NCI-H2081 treated with DMSO at 0.1 percent for 48 hours (cell line): ENCODE data around the gene PCLAF.
A peak's percentile ranks its signal among the peaks of the same experiment; 100 is the strongest.
"Not testable (repeated sequence)": the region's sequence is repeated elsewhere in the genome, so short reads cannot be mapped to it uniquely, and the experiment has no call there.

Experiments used
- DNase-seq: peaks from one replicate; lab custom pipeline; 2025; lab: John Stamatoyannopoulos, UW

Gene PCLAF

DNA sequence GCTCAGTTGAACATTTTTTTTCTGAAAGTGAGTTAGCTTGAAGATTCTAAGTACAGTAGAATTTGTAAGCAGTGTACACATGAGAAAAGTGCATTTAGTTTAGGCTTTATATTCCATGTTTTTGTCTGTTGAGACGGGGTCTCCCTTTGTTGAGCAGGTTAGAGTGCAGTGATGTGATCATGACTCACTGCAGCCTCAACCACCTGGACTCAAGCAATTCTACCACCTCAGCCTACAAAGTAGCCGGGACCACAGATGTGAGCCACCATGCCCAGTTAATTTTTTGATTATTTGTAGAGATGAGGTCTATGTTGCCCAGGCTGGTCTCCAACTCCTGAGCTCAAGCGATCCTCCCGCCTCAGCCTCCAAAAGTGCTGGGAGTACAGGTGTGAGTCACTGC lies 20.0 kb downstream of the PCLAF start:
- DNase-seq = no peak

DNA sequence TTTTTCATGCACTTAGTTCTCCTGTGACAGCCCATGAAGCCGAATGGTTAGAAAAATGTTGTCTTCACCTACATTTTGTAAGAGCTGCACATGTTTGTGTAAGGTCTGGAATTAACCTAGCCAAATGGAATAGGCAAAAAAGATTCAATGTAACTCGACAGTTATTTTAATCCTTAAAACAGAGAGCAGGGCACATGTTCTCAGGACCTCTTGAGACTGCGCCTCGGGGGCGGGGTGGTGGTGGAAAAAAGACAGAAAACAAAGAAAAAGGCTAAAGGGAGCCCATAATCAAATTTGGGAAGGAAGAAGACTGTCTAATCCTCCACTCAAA lies 24.6 kb downstream of the PCLAF start:
- no peak for DNase-seq

DNA sequence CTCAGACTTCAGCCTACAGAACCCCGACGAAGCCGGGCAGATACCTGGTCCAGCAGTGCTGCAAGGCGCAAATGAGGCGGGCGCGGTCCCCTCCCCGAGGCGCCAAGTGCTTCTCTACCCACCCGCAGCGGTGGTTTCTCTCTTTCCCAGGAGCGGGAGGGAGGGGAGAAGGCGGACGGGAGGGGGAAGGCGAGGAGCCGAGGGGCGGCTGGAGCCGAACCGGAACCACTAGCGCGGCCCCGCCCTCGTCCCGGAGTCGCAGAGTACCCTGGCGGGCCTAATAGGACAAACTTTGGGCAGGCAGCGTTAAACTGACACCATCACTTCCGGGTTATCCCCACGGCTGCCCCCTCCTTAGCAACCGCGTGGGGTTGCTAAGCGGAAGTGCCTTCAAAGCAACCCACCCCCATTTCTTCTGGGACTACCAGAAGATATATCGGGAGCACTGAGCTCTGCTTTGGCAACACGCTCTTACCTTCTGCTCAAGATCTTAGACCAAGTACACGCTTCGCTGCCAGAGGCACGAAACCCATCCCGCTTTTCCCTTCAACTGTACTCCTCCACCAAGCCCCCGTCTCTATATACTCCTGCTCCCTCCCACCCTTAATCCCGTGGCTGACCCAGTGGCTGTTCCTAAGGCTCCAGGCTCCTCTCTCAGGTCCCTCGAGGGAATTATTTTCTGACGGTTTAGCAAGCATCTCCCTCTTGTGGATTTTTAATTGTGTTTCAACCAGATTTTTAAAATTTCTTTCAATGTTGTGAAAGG lies 25.1 kb downstream of the PCLAF start, which contains the start of gene CSNK1G1:
Gene CSNK1G1 (minus strand): TSS at position 230 of the 766 bp plus-strand sequence. CDS start 55,674 bp downstream, outside the sequence.
- peak; percentile 81 for DNase-seq

DNA sequence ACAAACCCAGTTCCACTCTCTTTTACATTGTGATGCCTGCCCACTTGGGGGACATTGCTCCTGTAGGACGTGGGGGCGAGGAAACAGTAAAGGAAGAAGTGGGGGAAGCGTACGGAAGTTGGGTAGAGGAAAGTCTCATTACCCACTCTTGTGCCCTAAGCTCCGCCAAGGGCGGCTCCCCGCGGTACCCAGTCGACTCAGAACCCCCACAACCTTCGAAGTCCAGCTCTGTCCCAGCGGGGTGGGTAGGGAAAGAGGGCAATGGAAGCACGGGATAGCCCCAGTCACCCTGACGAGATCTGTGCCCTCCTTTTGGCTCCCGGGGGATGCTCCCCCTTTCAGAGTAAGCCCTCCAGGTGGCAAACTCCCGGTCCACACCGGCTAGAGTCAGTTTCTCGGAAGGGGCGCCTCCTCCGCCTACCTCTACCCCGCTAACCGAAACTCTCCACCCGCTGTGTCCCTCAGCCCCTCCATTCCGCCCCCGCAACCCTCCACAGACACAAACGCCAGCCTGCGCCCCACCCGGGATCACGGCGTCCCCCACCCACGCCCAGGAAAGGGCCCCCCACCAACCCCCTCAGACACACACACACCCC lies 25.8 kb downstream of the PCLAF start:
- no peak for DNase-seq

DNA sequence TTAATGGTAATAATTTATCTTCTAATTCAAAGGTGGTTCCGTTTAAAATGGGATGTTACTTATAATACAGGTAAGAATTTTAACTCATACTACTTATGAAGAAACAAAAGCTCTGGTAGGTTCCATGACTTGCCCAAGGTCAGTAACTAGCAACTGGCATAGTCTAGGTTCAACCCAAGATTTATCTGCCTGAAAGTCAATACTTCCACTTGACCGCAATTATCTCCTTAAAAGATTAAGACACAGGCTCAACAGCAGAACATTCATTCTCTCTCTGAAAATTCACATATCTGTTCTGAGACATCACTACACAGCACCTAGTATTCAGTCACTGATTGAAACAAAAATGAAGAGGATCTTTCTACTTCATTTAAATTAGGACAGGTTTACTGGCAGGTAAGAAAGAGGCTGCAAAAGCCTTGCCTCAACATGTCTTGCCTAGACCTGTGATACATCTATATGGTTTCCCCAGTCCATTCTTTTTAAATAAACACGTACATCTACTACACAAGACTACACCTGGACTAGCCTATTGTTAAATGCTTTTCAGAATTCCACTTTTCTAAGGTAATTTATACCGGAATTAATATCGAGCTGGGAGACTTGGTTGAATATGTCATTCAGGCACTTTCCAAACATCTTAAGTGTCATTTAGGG lies 26.4 kb downstream of the PCLAF start:
- no peak for DNase-seq

DNA sequence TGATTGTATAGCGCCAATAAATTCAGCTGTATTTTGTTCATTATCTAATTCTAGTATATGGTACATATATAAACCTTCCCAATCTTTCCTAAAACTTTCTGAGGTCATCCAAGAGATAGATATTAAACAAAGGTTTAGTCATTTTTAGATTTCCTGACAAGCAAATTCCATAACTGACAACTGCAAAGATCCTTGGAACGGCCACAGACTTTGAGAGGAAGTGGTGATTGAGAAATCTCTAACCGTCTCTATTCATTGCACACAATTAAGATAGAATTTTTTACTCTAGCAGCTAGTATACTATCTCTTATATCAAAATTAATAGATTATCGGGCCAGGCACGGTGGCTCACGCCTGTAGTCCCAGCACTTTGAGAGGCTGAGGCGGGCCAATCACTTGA lies 30.0 kb downstream of the PCLAF start:
- no peak for DNase-seq

DNA sequence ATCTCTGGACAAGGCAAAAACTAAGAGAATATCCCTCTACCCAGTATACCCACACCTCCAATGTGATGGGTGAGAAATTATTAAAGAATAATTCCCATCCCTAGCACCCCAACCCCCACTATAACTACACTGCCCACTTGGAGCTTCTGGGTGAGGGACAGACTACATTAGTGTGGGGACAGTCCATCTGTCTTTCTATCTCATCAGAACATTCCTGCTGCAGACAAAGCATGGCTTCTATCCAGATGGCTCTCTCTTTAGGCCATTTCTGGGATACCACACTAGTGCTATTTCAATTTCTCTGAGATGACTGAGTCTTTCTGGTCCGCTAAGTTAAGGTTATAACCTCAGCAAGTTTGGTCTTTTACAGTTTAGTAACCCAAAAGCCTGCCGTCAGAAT lies 31.9 kb downstream of the PCLAF start:
- no peak for DNase-seq

DNA sequence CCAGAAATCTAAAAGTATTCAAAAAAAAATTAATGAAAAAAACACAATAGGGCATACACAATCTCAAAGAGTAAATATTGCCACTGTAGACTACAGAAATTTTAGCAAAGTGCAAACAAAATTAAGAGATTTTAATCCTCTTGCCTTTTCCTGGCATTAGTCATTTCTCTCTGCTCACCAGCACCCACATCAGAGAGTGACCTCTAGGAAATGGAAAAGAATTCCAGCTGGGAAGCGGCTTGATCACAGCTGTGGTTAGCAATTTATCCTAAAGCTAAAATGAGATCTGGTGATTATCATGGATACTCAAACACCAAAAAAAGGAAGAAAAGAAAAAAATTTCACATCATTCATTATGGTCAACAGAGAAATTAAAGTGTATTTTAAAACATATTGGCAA lies 32.8 kb downstream of the PCLAF start:
- no peak for DNase-seq

DNA sequence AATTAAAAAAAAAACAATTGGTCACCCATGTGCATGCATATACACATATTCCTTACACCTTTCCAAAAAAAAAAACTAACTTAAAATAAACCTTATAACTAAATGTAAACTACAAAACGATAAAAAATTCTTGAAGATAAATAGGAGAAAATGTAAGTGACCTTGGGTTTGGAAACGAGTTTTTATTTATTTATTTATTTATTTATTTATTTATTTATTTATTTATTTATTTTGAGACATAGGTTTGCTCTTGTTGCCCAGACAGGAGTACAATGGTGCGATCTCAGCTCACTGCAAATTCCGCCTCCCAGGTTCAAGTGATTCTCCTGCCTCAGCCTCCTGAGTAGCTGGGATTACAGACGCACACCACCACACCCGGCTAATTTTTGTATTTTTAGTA lies 35.0 kb downstream of the PCLAF start:
- DNase-seq = not testable (repeated sequence)

DNA sequence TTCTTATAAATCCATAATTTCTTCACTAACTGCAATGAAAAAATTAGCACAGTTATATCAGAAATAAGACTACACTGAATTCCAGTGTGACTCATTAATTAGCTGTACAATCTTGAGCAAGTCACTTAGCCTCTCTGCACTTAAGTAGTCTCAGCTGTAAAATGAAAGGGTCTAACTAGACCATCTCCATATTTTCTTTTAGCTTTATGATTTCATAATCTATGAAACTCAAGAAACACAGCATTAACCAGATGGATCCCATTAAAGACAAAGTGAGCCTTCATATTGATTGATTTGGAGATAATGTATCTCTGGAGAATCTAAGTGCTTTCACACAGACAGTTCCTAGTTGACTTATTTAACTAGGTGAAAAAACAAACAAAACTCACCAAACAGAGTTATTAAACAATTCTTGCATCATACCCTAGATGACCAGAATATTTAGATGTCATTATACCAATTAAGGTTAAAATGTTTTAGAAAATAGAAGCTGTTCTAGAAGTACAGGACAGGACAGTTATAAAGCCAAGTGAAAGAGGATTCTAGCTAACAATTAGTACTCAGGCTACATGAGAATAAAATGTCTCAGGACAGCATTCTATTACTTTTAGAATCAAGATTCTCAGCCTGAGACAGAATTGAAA lies 36.5 kb downstream of the PCLAF start:
- DNase-seq = no peak

DNA sequence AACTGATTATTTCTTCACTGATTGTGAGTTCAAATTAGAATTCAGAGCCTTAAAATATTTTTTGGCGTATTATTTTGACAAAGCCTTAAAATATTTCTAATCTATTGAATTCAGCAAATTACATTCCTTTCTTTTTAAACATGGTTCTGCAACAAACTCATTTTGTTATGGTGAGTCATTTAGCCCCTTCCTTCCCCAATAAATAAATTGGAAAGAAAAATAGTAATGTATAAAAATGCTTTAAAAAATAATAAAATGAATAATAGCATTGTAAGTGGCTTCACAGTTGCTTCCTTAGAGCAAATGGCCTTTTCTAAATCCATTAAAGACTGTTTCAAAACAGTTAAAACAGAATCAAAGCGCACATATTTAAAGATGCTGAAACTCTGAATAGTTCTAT lies 37.4 kb downstream of the PCLAF start:
- DNase-seq = no peak

DNA sequence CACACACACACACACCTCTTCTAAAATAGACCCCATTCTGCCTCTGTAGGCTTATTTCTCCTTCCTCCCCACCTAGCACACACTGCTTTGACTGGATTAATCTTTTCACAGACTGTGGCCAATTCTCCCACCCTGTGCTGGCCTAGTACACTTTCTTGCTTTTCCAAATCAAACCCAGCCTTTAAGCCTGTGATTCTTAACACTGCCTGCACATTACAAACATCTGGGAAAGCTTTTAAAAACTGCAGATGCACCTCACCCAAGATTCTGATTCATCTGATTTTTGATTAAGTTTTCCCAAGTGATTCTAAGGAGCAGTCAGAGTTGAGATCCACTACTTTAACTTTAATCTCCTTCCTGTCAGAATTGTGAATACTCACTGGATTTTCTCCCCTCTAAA lies 38.0 kb downstream of the PCLAF start:
- no peak for DNase-seq

DNA sequence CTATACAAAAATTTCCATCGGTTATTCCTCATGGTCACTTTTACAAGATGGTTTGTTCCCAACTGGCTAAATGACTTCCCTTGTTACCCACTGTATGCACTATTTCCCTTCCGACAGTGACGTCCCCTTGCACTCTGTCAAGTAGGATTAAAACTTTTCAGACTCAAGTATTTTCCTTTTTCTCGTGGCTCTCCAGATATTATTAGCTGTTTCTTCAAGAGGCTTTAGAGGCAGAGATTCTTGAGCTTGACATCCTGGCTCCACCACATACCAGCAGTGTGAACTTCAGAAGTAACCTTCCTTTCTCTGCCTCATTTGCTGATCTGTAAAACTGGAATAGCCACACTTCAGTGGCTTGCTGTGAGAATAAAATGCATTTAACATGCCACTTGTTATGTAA lies 39.3 kb downstream of the PCLAF start:
- DNase-seq = no peak

DNA sequence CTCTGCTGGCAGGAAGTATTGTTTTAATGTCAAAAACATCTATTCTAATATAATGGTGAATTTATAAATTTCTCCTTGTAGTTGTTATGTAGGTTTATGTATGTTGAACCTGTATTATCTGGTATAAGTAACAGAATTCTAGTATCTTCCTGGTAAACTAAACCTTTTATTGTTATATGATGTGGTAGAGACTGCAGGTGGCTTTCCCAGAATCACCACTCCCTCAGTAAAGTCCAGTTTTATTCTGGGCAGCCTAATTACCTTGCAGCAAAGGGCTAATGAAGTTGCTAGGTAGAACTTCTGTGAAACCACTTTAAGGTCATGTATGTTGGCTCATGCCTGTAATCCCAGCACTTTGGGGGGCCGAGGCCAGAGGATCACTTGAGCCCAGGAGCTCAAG lies 40.9 kb downstream of the PCLAF start:
- DNase-seq = no peak

DNA sequence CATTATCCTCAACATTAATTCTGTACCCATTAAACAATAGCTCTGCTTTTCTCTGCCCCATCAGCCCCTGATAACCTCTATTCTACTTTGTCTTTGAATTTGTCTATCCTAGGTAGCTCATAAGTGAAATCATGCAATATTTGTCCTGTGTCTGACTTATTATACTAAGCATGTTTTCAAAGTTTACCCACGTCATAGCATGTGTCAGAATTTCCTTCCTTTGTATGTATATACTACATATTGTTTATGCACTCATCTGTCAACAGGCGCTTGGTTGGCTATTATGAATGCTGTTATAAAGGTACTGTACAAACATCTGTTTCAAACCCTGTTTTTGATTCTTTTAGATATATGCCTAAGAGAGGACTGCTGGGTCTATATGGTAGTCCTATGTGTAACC lies 43.5 kb downstream of the PCLAF start:
- DNase-seq = no peak

DNA sequence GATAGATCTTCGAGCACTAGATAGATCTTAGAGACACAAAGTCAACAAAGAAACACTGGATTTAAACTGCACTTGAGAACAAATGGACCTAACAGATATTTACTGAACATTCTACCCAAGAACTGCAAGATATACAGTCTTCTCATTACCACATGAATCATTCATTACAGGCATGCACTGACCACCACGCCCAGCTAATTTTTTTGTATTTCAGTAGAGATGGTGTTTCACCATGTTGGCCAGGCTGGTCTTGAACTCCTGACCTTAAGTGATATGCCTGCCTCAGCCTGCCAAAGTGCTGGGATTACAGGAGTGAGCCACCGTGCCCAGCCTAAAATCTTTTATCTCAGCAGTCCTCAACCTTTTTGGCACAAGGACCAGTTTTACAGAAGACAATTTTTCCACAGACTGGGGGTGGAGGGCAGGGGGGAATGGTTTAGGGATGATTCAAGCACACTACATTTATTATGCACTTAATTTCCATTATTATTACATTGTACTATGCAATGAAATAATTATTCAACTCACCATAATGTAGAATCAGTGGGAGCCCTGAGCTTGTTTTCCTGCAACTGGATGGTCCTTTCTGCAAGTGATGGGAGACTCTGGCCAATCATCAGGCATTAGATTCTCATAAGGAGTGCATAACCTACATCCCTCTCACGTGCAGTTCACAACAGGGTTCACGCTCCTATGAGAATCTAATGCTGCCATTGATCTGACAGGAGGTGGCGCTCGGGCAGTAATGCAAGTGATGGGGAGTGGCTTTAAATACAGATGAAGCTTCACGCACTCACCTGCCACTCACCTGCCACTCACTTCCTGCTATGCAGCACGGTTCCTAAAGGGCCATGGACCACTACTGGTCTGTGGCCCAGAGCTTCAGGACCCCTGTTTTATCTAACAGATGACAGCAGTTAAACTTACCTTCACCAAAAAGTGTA lies 47.0 kb downstream of the PCLAF start:
- no peak for DNase-seq

DNA sequence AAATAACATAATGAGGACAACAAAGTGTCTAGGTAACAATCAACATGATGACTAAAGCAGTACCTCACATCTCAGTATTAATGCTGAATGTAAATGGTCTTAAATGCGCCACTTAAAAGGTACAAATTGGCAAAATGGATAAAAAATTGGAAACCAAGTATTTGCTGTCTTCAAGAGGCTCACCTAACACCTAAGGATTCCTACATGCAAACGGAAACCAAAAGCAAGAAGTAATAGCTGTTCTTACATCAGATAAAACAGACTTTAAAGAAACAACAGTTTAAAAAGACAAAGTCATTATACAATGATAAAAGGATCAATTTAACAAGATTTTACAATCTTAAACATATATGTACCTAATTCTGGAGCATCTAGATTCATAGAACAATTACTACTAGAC lies 47.7 kb downstream of the PCLAF start:
- DNase-seq = no peak

DNA sequence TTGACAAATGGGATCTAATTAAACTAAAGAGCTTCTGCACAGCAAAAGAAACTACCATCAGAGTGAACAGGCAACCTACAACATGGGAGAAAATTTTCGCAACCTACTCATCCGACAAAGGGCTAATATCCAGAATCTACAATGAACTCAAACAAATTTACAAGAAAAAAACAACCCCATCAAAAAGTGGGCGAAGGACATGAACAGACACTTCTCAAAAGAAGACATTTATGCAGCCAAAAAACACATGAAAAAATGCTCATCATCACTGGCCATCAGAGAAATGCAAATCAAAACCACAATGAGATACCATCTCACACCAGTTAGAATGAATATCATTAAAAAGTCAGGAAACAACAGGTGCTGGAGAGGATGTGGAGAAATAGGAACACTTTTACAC lies 49.6 kb downstream of the PCLAF start:
- DNase-seq = not testable (repeated sequence)

DNA sequence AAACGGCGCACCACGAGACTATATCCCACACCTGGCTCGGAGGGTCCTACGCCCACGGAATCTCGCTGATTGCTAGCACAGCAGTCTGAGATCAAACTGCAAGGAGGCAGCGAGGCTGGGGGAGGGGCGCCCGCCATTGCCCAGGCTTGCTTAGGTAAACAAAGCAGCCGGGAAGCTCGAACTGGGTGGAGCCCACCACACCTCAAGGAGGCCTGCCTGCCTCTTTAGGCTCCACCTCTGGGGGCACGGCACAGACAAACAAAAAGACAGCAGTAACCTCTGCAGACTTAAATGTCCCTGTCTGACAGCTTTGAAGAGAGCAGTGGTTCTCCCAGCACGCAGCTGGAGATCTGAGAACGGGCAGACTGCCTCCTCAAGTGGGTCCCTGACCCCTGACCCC lies 54.3 kb downstream of the PCLAF start:
- not testable (repeated sequence) for DNase-seq

DNA sequence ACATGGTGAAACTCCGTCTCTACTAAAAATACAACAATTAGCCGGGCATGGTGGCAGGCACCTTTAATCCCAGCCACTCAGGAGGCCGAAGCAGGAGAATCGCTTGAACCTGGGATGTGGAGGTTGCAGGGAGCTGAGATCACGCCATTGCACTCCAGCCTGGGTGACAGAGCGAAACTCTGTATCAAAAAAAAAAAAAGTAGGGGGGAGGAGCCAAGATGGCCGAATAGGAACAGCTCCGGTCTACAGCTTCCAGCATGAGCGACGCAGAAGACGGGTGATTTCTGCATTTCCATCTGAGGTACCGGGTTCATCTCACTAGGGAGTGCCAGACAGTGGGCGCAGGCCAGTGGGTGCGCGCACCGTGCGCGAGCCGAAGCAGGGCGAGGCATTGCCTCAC lies 54.8 kb downstream of the PCLAF start:
- not testable (repeated sequence) for DNase-seq

DNA sequence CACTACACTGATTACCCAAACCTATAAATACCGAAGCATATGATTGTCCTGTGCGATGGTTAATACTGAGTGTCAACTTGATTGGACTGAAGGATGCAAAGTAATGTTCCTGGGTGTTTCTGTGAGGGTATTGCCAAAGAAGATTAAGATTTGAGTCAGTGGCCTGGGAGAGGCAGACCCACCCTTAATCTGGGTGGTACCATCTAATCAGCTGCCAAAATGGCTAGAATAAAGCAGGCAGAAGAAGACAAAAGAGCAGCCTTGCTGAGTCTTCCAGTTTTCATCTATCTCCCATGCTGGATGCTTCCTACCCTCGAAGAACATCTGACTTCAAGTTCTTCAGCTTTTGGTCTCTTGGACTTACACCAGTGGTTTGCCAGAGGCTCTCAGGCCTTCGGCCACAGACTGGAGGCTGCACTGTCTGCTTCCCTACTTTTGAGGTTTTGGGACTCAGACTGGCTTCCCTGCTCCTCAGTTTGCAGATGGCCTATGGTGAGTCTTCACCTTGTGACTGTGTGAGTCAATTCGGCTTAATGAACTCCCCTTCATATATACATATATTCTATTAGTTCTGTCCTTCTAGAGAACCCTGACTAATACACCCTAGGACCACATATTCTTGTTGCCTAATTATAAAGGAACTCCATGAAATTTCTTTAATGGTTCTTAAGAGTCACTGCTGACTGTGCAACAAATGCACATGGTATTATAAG lies 56.9 kb downstream of the PCLAF start:
- no peak for DNase-seq
